Measurements from ENCODE around the gene DCP2.

DNA sequence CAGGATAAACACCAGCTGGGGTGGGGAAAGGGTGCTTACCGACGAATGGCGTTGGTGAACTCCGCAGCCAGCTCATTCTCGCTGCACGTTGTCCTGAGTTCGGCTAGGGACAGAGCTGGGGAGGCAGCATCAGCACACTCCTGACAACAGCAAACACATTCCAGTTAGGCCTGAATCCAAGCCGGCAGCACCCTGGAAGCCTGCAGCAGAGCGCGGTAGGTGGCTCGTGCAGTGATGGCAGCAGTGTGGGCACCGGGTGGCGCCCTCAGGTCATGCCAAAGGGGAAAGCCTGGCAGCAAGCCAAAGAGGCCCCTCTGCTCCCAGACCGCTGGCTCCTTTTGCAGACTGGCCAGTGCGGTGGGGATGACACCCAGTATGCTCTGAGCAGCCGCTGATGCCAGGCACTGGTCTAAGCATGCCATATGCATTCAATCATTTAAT lies 66.9 kb downstream of the DCP2 start:
- TF ChIP-seq CTCF (IDR thresholded peaks at IDR 0.05): no peak
- no peak for TF ChIP-seq POLR2A (IDR thresholded peaks at IDR 0.05)
